HEK293 (cell line): ENCODE data around the gene CAPRIN2.

Experiments used
- CTCF ChIA-PET: fragments of 350-600 bp; formaldehyde crosslinking; extraction: SDS; loops from one replicate; lab custom pipeline; 2021; ENCODE audit warnings: antibody characterized with exemption; lab: Yijun Ruan, JAX
- POLR2A ChIA-PET: fragments of 300-600 bp; formaldehyde crosslinking; extraction: SDS; loops from one replicate; lab custom pipeline; 2020; ENCODE audit warnings: antibody characterized with exemption, inconsistent platforms; lab: Yijun Ruan, JAX
- H3K27ac ChIP-seq: fragments of 200-500 bp; sonication (Bioruptor generic); 2 replicates; pipeline ENCODE4 v1.5.1; 2014; ENCODE audit warnings: low read depth, low read length, control low read depth, inconsistent platforms; ENCODE audit errors: extremely low read depth
- H3K36me3 ChIP-seq, 2 experiments: fragments of 200-500 bp in 1 of 2; sonication (Bioruptor generic) in 1 of 2; 1 replicate in 1 of 2; 2 replicates in 1 of 2; pipeline ENCODE4 v1.5.1; 2014 to 2017; ENCODE audit warnings: inconsistent platforms in 2 of 2, low read length in 2 of 2; ENCODE audit not compliant: control insufficient read depth in 2 of 2, insufficient read depth in 1 of 2
- H3K4me1 ChIP-seq: fragments of 200-500 bp; sonication (Bioruptor generic); 2 replicates; pipeline ENCODE4 v1.5.1; 2014; ENCODE audit warnings: mild to moderate bottlenecking, low read length, inconsistent platforms; ENCODE audit not compliant: control insufficient read depth, insufficient read depth
- H3K4me3 ChIP-seq: 2 replicates; pipeline ENCODE4 v1.5.1; 2011; ENCODE audit warnings: low read depth, mild to moderate bottlenecking, control low read depth, low read length, moderate library complexity
- H3K9me3 ChIP-seq: fragments of 200-500 bp; sonication (Bioruptor generic); 2 replicates; pipeline ENCODE4 v1.5.1; 2014; ENCODE audit warnings: low read depth, low read length, inconsistent platforms; ENCODE audit not compliant: control insufficient read depth, insufficient read depth
- BCL11B ChIP-seq: fragments of 450-650 bp; formaldehyde crosslinking; IDR thresholded peaks from 2 replicates; pipeline ENCODE4 v1.5.1; 2016; ENCODE audit warnings: low read depth, missing biosample characterization, missing genetic modification characterization
- BCL6B ChIP-seq: fragments of 450-650 bp; formaldehyde crosslinking; IDR thresholded peaks from 2 replicates; pipeline ENCODE4 v1.5.1; 2017; ENCODE audit warnings: missing biosample characterization, missing genetic modification characterization
- HOXD13 ChIP-seq: sonication (generic); formaldehyde crosslinking; IDR thresholded peaks from 2 replicates; pipeline ENCODE4 v1.8.0; 2022; ENCODE audit warnings: missing genetic modification reagents, borderline replicate concordance
- INSM2 ChIP-seq: fragments of 450-650 bp; formaldehyde crosslinking; IDR thresholded peaks from 2 replicates; pipeline ENCODE4 v1.5.1; 2016; ENCODE audit warnings: missing biosample characterization, missing genetic modification characterization
- MYNN ChIP-seq: fragments of 450-650 bp; formaldehyde crosslinking; IDR thresholded peaks from 2 replicates; pipeline ENCODE4 v1.5.1; 2016; ENCODE audit warnings: missing biosample characterization, missing genetic modification characterization, borderline replicate concordance
- PRDM1 ChIP-seq: fragments of 450-650 bp; formaldehyde crosslinking; IDR thresholded peaks from 2 replicates; pipeline ENCODE4; 2016; ENCODE audit warnings: missing biosample characterization, missing genetic modification characterization
- WT1 ChIP-seq: fragments of 450-650 bp; formaldehyde crosslinking; IDR thresholded peaks from 2 replicates; pipeline ENCODE4 v1.5.1; 2016; ENCODE audit warnings: missing biosample characterization, missing genetic modification characterization
- ZNF121 ChIP-seq: fragments of 450-650 bp; formaldehyde crosslinking; IDR thresholded peaks from 2 replicates; pipeline ENCODE4 v1.5.1; 2016; ENCODE audit warnings: missing biosample characterization, missing genetic modification characterization
- ZNF146 ChIP-seq: fragments of 450-650 bp; formaldehyde crosslinking; IDR thresholded peaks from 2 replicates; pipeline ENCODE4 v1.5.1; 2016; ENCODE audit warnings: missing biosample characterization, missing genetic modification characterization
- ZNF18 ChIP-seq: fragments of 450-650 bp; formaldehyde crosslinking; IDR thresholded peaks from 2 replicates; pipeline ENCODE4 v1.5.1; 2016; ENCODE audit warnings: missing biosample characterization, missing genetic modification characterization
- ZNF488 ChIP-seq: fragments of 450-650 bp; formaldehyde crosslinking; IDR thresholded peaks from 2 replicates; pipeline ENCODE4 v1.5.1; 2016; ENCODE audit warnings: missing biosample characterization, missing genetic modification characterization
- ZNF521 ChIP-seq: fragments of 450-650 bp; formaldehyde crosslinking; IDR thresholded peaks from 2 replicates; pipeline ENCODE4 v1.5.1; 2017; ENCODE audit warnings: missing biosample characterization, mild to moderate bottlenecking, missing genetic modification characterization
- ZNF544 ChIP-seq: fragments of 450-650 bp; formaldehyde crosslinking; IDR thresholded peaks from 2 replicates; pipeline ENCODE4 v1.5.0; 2017; ENCODE audit warnings: missing biosample characterization, missing genetic modification characterization
- ZNF555 ChIP-seq: fragments of 450-650 bp; formaldehyde crosslinking; conservative IDR thresholded peaks from 2 replicates; pipeline ENCODE4 v1.5.1; 2017; ENCODE audit warnings: missing biosample characterization, mild to moderate bottlenecking, missing genetic modification characterization, inconsistent platforms
- ZNF560 ChIP-seq: fragments of 450-650 bp; formaldehyde crosslinking; IDR thresholded peaks from 2 replicates; pipeline ENCODE4 v1.5.1; 2017; ENCODE audit warnings: missing biosample characterization, missing genetic modification characterization, borderline replicate concordance
- ZNF580 ChIP-seq: fragments of 450-650 bp; formaldehyde crosslinking; IDR thresholded peaks from 2 replicates; pipeline ENCODE4 v1.5.1; 2016; ENCODE audit warnings: missing biosample characterization, missing genetic modification characterization
- ZNF621 ChIP-seq: fragments of 450-650 bp; formaldehyde crosslinking; IDR thresholded peaks from 2 replicates; pipeline ENCODE4 v1.5.1; 2017; ENCODE audit warnings: missing biosample characterization, missing genetic modification characterization

The CAPRIN2 gene

GRCh38 chr12:30752255-30752654 is 2.5 kb downstream of the CAPRIN2 start:
- H3K36me3 ChIP-seq, result peaks cover 4 to 30% of the 10 kb centered on the region in 2 experiments; a peak in 1 of 3 replicates
- no peak overlapping the region for H3K27ac ChIP-seq
- CTCF ChIA-PET, result interaction anchor here (0.6 to 1.2 kb wide), 3 partner anchors 18 to 1446 kb away, joined by 3 to 4 read pairs (median 3); no protein-coding TSS in a partner anchor
- no peak overlapping the region for H3K4me3 ChIP-seq
- TF ChIP-seq WT1 (tag by site-specific recombination) (no peak), BCL11B (tag by site-specific recombination) (no peak), BCL6B (tag by site-specific recombination) (no peak), ZNF18 (tag by site-specific recombination) (no peak)
- TF ChIP-seq, all 188 proteins: peak for 0
- no peaks in the 10 kb centered on the region for H3K9me3 ChIP-seq
- 0 out of 2 replicates have a peak, but pooled peaks cover 4% of the 10 kb centered on the region for H3K4me1 ChIP-seq
- POLR2A ChIA-PET, result interaction anchor here (3.8 kb wide), 1 partner anchor 44 kb away, joined by 33 read pairs; no protein-coding TSS in a partner anchor

GRCh38 chr12:30748147-30748546 is 6.6 kb downstream of the CAPRIN2 start:
- POLR2A ChIA-PET, result no interaction called here
- TF ChIP-seq ZNF146 (tag by site-specific recombination) (no peak), ZNF555 (tag by site-specific recombination) (no peak), PRDM1 (no peak), ZNF560 (tag by site-specific recombination) (no peak), ZNF488 (tag by site-specific recombination) (no peak), ZNF521 (tag by site-specific recombination) (no peak), ZNF580 (tag by site-specific recombination) (no peak), ZNF621 (tag by site-specific recombination) (no peak), ZNF544 (tag by site-specific recombination) (no peak), MYNN (tag by site-specific recombination) (no peak), HOXD13 (no peak), ZNF121 (tag by site-specific recombination) (no peak)
- Histone ChIP-seq H3K36me3 (peaks cover 4 to 44% of the 10 kb centered on the region in 2 experiments; a peak in 1 of 3 replicates), H3K27ac (no peak overlapping the region), H3K4me1 (0 out of 2 replicates have a peak, but pooled peaks cover 2% of the 10 kb centered on the region), H3K9me3 (no peaks in the 10 kb centered on the region), H3K4me3 (no peak overlapping the region)
- CTCF ChIA-PET, result no interaction called here

GRCh38 chr12:30746190-30746589 is 8.6 kb downstream of the CAPRIN2 start:
- no peaks in the 10 kb centered on the region for H3K4me1 ChIP-seq

More at GRCh38 chr12:30746190-30746589, 8.6 kb downstream of the CAPRIN2 start:
- CTCF ChIA-PET, result interaction anchor here (0.9 kb wide), 1 partner anchor 21 kb away, joined by 3 read pairs; no protein-coding TSS in a partner anchor
- Histone ChIP-seq H3K36me3 (peaks cover 4 to 38% of the 10 kb centered on the region in 2 experiments; a peak in 2 of 3 replicates), H3K27ac (no peak overlapping the region), H3K9me3 (no peaks in the 10 kb centered on the region), H3K4me3 (no peak overlapping the region)
- POLR2A ChIA-PET, result interaction anchor here (1.0 to 1.1 kb wide), 2 partner anchors 9 to 12 kb away, joined by 3 read pairs; partner anchors contain the start of gene CAPRIN2
- TF ChIP-seq INSM2 (tag by site-specific recombination), result no peak
- TF ChIP-seq, all 188 proteins: peak for 0
